GM21381 (cell line): Measurements from ENCODE around the gene AUTS2.

Experiments used
- ATAC-seq: cut with Tn5 transposase; IDR thresholded peaks from one replicate; pipeline ENCODE4 v1.9.1; 2021; ENCODE audit warnings: mild to moderate bottlenecking, moderate library complexity; ENCODE audit not compliant: unreplicated experiment

AUTS2 gene

GRCh38 chr7:69622960-69623359, 24.7 kb downstream of the AUTS2 start:
- no peak for ATAC-seq

DNA sequence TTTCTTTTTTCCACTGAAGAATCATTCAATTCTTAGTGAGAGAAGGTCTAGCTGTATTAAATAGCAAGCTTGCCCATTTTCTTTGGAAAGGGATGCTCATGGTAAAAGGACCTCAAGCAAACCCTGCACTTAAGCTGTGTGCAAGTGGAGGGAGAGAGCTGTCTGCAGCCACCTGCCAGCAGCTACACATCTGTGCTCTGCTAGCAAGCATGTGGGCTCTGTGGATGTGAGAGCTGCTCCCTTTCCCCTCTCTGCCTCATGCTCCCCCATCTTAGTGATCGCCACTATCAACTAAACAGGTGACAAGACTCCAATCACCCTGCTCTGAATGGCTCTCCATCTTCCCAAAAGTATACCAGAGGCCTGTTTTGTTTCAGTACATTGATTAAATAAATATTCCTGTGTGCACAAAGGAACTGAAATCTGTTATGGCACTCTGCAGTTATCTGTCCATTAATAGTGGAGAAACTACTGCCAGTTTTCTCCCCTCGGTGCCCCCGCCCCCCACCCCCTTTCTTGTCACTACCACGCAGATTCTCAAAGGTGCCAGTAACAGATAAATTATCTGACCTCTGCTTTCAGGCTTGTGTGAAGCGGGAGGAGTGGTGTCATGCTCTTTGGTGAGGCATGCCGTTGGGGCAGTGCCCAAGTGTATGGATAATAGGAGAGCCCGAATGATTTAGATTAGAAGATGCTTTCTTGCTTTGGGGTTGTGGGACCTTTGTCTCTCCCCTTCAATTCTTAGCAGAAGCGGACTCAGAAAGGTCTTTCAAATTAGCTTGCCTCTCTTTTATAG, 26.4 kb downstream of the AUTS2 start:
- ATAC-seq = no peak

- ATAC-seq = no peak
These were observed 27.0 kb downstream of the AUTS2 start for GRCh38 chr7:69625238-69625637.

GRCh38 chr7:69625798-69626197, 27.5 kb downstream of the AUTS2 start:
- no peak for ATAC-seq

DNA sequence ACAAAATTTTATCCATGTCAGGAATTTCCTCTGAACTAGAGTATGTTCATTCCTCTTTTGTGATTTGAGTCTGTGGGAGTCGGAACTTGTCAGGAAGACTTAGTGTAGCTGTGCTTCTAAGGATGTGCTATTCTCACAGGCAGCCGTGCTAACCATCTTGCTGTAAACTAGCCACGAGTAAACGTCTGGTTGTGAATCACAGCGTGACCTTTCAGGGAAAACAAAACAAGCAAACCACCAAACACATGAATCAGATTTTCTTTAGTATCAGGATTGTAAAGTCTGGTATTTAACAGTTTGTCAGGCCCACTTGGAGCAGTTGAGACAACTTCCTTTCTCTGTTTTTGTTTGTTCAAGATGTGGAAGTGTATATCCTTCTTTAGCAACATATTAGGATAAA, 32.0 kb downstream of the AUTS2 start:
- ATAC-seq = no peak

- ATAC-seq = no peak
These were observed 32.9 kb downstream of the AUTS2 start for GRCh38 chr7:69631131-69631530.

DNA sequence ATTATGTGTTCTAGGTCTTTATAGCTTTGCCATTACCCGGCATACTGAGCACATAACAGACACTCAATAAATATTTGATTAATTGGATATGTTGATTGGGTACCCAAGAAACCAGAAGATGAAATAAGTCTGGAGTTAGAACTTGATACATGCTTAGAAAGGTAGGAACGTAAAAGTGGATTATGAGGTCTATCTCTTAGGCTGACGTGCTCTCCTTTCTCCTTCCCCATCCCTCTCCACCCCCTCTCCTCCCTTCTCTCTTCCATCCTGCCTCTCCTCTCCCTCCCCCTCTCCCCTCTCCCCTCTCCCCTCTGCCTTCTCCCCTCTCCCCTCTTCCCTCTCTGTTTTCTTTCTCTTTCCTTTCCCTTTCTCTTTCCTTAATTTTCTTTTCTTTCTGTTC, 34.0 kb downstream of the AUTS2 start:
- ATAC-seq = no peak

GRCh38 chr7:69633122-69633831, 35.0 kb downstream of the AUTS2 start:
- no peak for ATAC-seq

- no peak for ATAC-seq
These were observed 37.4 kb downstream of the AUTS2 start for GRCh38 chr7:69635555-69636185.

- ATAC-seq = no peak
These were observed 40.4 kb downstream of the AUTS2 start for GRCh38 chr7:69638674-69639073.

- ATAC-seq = no peak
These were observed 41.9 kb downstream of the AUTS2 start for GRCh38 chr7:69640216-69640615.

GRCh38 chr7:69640925-69641594, 42.8 kb downstream of the AUTS2 start:
- no peak for ATAC-seq

- no peak for ATAC-seq
These were observed 45.0 kb downstream of the AUTS2 start for GRCh38 chr7:69643265-69643664.

GRCh38 chr7:69643708-69644445, 45.6 kb downstream of the AUTS2 start:
- no peak for ATAC-seq

DNA sequence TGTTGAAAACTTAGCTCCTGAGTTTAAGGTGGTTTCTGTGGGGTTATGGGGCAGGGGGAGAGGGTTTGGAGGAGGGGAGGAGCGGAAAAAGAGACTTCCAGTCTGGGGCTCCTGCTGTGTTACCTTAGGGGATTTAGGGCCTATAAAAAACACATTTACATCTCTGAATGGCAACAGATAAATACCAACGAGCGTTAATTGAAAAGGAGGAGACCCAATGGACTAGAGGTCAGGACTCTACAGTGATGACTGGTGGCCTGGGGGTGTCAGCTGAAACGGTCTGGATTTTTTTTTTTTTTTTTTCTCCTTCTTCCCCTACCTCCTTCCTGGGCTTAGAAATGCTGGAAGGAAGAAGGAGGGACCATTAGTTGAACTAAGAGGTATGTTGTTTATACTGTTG, 47.4 kb downstream of the AUTS2 start:
- no peak for ATAC-seq

DNA sequence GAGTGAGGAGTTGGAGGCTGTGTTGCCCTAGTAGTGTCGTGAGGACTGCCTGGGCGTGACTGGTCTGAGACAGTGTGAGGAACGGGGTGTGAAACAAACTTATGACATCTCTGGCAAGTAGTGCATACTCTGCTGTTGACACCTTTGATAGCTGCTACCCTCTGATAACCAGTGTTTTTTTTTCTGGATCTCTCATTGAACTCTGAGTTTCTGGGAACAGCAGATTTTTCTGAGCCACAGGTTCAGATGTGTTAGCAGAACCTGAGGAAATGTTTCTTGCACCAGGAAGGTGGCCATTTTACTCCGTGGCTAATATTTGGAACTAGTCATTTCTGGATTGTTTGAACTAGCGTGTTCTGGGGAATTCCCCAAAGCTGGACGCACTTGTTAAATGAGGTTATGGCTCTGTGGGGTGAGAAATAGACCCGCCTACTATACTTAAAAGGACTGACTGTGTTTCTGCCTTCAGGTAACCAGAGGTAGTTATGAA, 52.9 kb downstream of the AUTS2 start:
- ATAC-seq = peak; percentile 64

DNA sequence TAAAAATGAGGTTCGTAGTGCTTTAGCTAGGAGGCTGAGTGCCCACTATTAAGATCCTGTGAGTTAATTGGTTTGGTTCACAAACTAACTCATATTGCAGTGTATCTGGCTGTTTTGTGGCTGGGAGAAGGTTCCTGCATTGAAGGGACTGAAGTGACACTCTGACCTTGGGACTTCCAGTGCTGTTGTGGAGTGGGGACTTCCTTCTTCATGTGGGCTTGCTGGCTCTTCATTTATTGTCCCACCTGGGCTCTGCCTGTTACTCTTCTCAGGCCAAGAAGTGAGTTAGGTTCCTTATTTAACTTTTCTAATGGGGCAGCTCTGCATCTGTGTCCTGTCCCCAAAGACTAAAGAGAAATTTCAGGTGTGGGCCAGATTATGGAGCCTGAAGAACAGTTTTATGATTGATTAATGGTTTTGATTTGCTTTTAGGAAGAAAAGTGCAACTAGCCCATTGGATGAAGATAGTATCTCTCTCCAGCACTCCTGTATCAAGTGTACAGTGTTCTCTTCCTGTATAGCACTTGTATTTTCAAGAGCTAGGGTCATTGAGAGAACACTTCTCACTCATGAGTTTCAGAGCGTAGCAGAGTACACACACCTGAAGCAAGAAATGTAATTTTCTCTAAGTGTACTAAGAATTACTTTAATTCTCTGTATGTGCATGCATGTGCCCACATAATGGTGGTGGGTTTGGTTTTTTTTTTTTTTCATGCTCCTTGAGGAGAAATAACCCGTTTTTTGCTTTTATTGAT, 54.8 kb downstream of the AUTS2 start:
- ATAC-seq = no peak

DNA sequence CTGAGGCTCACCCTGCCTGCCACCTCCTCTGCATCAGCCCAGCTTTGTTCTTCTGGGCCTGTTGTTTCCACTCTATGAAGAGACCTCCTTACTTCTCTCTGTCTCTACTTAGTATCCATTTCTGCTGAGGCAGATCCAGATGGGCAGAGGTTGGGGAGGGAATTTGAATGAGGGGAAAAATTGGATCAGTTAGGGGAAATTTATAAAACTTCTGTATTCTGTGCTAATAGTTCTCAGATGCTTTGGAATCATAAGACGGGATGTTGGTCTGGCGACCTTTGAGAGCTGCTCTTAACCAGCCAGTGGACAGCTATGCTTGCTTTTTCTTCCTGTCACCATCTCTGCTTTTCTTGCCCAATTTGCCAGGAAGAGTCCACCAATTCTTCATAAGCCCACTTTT, 55.5 kb downstream of the AUTS2 start:
- ATAC-seq = no peak

GRCh38 chr7:69654381-69654780, 56.1 kb downstream of the AUTS2 start:
- ATAC-seq = no peak
